ENCODE data around the gene SPI1. TPM values are rescaled to one million over a fixed set of nuclear protein-coding genes. Genes with fewer than 3 reads are reported as not detected.
"Not testable (repeated sequence)": the region's sequence is repeated elsewhere in the genome, so short reads cannot be mapped to it uniquely, and the experiment has no call there.

SPI1 gene
- total and polyA plus RNA-seq, 8 donors: 1.0 to 24.2 (median 5.6) TPM

DNA sequence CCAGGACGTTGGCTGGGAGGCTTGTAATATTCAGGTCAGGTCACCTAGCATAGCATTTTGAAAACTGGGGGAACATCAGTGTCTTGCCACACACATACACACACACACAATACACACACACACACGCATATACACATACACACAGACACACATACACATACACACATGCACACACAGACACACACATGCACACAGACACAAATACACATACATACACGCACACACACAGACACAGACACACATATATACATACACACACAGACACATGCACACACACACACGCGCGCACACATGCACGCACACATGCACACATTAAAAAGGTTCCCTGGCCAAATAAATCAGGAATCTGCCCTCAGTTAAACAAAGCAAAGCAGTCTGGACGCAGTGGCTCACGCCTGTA lies 38.3 kb downstream of the SPI1 start:
- H3K27ac ChIP-seq: no peak overlapping the region
- intact Hi-C loops (cut with DNase I): no loop called here
- H3K9me3 ChIP-seq: no peaks in the 10 kb centered on the region
- WGBS, 2 donors: 67 to 75% methylated on average over 9 of the region's 9 CpGs
- H3K36me3 ChIP-seq: no peaks in the 10 kb centered on the region
- H3K4me3 ChIP-seq: no peak overlapping the region
- TF ChIP-seq, protein P1, sequence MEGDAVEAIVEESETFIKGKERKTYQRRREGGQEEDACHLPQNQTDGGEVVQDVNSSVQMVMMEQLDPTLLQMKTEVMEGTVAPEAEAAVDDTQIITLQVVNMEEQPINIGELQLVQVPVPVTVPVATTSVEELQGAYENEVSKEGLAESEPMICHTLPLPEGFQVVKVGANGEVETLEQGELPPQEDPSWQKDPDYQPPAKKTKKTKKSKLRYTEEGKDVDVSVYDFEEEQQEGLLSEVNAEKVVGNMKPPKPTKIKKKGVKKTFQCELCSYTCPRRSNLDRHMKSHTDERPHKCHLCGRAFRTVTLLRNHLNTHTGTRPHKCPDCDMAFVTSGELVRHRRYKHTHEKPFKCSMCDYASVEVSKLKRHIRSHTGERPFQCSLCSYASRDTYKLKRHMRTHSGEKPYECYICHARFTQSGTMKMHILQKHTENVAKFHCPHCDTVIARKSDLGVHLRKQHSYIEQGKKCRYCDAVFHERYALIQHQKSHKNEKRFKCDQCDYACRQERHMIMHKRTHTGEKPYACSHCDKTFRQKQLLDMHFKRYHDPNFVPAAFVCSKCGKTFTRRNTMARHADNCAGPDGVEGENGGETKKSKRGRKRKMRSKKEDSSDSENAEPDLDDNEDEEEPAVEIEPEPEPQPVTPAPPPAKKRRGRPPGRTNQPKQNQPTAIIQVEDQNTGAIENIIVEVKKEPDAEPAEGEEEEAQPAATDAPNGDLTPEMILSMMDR (IDR thresholded peaks at IDR 0.05): no peak
- no peak for FAIRE-seq
- no peak for ATAC-seq
- no peak for DNase-seq
- H3K4me1 ChIP-seq: no peaks in the 10 kb centered on the region
- no peaks in the 10 kb centered on the region for H3K27me3 ChIP-seq

DNA sequence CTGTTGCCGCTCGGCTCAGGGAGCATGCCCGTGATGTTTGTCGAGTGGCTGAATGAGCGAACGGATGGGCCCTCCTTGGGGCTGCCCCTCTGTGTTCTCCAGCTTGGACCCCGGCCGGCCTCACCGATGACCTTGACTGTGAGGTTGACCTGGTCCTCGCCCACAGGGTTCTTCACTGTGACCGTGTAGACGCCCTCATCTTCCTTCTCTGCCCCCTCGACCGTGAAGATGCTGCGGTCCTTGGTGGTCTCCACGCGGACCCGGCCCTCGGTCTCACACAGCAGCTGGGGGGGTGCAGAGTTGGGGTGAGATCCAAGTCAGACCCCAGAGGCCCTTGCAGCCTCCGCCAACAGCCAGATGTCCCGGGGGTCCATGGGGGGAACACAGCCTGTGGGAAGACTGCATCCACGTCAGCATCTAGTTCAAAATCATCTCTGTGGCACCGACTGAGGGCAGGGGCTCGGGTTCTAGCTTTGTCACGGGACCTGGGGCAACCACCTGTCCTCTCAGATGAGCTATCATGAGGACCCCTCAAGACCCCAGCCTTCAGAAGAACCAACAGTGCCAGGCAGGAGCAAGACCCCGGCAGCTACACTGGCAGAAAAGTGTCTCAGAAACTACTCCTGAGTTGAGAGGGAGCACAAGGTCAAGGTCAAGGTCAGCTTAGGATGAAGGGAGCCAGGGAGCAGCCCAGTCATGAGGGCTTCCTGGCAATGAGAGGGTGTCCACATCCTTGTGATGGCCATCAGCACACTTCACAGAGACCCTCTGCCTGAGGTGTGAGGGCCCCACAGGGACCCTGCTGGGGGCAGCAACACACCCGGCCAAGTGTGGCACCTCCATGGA lies 39.7 kb downstream of the SPI1 start:
- Histone ChIP-seq H3K27me3 (no peaks in the 10 kb centered on the region), H3K4me3 (no peak overlapping the region), H3K9me3 (no peaks in the 10 kb centered on the region), H3K36me3 (no peaks in the 10 kb centered on the region), H3K27ac (no peak overlapping the region), H3K4me1 (no peaks in the 10 kb centered on the region)
- TF ChIP-seq, protein P1 (IDR thresholded peaks at IDR 0.05): no peak
- intact Hi-C loops (cut with DNase I): no loop called here
- no peak for ATAC-seq
- 72 to 83% methylated on average over 27 of the region's 27 CpGs for WGBS, 2 donors
- DNase-seq: no peak
- no peak for FAIRE-seq

DNA sequence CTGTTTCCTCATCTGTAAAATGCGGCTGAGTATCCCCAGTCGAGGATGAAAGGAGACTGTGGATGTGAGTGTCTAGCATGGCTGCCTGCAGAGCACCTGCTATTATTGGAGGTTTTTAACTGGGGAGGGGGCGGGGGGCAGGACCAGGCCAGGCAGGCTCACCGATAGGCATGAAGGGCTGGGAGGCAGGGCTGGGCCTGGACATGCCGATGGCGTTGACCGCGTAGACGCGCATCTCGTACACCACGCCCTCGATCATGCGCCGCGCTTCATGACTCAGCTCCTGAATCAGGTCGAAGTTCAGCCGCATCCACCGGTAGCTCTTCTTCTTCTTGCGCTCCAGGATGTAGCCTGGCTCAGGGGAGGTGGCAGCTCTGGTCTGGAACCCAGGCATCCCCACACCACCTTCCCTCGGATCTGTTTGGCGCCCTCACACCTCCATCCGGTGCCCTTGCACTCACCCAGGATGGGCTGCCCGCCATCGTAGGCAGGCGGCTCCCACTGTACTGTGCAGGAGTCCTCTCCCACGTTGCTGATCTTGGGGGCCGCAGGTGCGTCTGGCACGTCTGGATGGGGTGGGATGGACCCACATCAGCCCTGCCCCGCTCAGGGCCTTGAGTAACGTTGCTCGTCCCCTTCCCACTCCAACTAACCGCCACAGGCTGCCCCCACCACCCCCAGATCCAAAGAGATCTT lies 41.0 kb downstream of the SPI1 start:
- no peaks in the 10 kb centered on the region for H3K9me3 ChIP-seq
- H3K4me1 ChIP-seq: no peaks in the 10 kb centered on the region
- peak in 1 of 6 donors; percentile 62 for DNase-seq
- ATAC-seq: no peak
- FAIRE-seq: no peak
- intact Hi-C loops (cut with DNase I): no loop called here
- TF ChIP-seq, protein P1 (IDR thresholded peaks at IDR 0.05): no peak
- no peaks in the 10 kb centered on the region for H3K36me3 ChIP-seq
- H3K4me3 ChIP-seq: no peak overlapping the region
- H3K27me3 ChIP-seq: no peaks in the 10 kb centered on the region
- H3K27ac ChIP-seq: no peak overlapping the region
- WGBS, 2 donors: 88 to 90% methylated on average over 34 of the region's 34 CpGs

DNA sequence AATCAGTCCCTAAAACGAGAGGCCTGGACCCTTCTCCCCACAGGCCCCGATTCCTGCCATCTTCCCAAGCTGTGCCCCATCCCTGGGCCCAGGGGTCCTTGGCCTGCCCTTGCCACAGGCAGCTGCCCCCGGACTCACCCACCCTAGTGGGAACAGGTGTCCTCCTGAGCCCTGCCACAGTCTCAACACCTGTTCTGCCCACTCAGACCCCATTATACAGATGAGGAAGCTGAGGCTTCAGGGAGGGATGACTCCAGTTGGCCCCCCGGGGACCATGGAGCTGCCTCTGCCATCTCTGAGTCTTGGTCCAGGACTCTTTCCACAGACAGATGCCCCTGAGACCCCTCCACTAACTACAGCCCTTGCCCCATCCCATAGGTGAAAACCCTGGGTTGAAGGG lies 41.8 kb downstream of the SPI1 start:
- Histone ChIP-seq H3K36me3 (no peaks in the 10 kb centered on the region), H3K9me3 (no peaks in the 10 kb centered on the region), H3K27me3 (no peaks in the 10 kb centered on the region), H3K27ac (no peak overlapping the region), H3K4me1 (no peaks in the 10 kb centered on the region), H3K4me3 (no peak overlapping the region)
- WGBS, 2 donors: 76 to 90% methylated on average over 4 of the region's 4 CpGs
- ATAC-seq: no peak
- intact Hi-C loops (cut with DNase I): no loop called here
- no peak for DNase-seq
- no peak for FAIRE-seq
- TF ChIP-seq, protein P1 (IDR thresholded peaks at IDR 0.05): no peak

DNA sequence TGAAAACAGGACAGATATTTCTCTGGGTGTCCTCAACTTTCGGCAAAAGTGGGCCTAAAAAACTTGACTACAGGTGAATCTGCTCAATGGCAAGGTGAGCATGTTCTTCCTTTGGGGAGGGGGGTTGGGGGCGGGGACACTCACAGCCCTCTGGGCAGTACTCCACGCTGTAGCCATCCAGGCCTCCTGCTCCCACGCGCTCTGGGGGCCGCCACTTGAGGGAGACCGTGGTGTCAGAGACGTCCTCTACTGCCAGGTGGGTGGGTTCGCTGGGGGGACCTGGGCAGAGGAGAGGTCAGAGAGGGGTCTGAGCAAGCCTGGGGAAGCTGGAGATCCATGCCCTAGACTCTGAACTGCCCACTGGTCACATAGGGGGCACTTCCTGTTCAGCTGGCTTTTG lies 42.6 kb downstream of the SPI1 start:
- 81 to 82% methylated on average over 9 of the region's 9 CpGs for WGBS, 2 donors
- Histone ChIP-seq H3K9me3 (no peaks in the 10 kb centered on the region), H3K36me3 (no peaks in the 10 kb centered on the region), H3K4me3 (no peak overlapping the region), H3K4me1 (no peaks in the 10 kb centered on the region), H3K27ac (no peak overlapping the region), H3K27me3 (no peaks in the 10 kb centered on the region)
- no peak for ATAC-seq
- no peak for FAIRE-seq
- intact Hi-C loops (cut with DNase I): no loop called here
- TF ChIP-seq, protein P1 (IDR thresholded peaks at IDR 0.05): no peak
- peak in 1 of 6 donors; percentile 48 for DNase-seq

DNA sequence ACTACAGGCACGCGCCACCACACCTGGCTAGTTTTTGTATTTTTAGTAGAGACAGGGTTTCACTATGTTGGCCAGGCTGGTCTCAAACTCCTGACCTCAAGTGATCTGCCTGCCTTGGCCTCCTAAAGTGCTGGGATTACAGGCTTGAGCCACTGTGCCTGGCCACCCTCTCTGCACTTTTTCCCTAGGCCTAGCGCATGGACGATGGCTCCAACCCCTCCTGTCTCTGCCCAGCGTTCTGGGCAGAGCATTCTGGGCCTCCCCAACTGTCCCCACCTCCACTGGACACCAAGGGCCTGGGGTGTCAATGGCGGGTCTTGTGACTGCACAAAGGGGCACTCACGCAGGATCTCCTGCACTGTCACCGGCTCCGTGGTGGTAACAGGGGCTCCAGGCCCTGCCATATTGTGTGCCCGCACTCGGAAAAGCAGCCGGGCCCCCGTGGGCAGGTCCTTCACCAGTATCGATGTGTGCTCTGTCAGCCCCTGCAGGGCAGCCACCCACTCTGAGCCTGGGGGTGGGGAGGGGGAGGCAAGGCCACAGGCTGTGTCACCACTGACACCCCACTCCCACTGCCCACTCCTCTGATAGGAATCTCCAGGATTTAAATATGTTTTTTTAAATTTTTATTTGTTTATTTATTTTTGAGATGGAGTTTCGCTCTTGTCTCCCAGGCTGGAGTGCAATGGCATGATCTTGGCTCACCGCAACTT lies 43.5 kb downstream of the SPI1 start:
- FAIRE-seq; H3K27ac ChIP-seq; H3K4me1 ChIP-seq; H3K4me3 ChIP-seq; intact Hi-C loops (cut with DNase I); H3K27me3 ChIP-seq; ATAC-seq; H3K36me3 ChIP-seq; H3K9me3 ChIP-seq: not testable (repeated sequence)
- peak in 1 of 6 donors; percentile 55 for DNase-seq
- WGBS, 2 donors: 93 to 97% methylated on average over 16 of the region's 16 CpGs
